RCC 7860 (cell line): Measurements from ENCODE around the gene CLEC16A.
"Not testable (repeated sequence)": the region's sequence is repeated elsewhere in the genome, so short reads cannot be mapped to it uniquely, and the experiment has no call there.

Experiments
- DNase-seq: peaks from one replicate; pipeline ENCODE4 v3.0.0-alpha.2; 2015; ENCODE audit warnings: low spot score
- FAIRE-seq: peaks from 2 replicates; lab custom pipeline; 2012; peaks lifted over from hg19 to GRCh38; lab: Jason Lieb, UNC

Gene CLEC16A

DNA sequence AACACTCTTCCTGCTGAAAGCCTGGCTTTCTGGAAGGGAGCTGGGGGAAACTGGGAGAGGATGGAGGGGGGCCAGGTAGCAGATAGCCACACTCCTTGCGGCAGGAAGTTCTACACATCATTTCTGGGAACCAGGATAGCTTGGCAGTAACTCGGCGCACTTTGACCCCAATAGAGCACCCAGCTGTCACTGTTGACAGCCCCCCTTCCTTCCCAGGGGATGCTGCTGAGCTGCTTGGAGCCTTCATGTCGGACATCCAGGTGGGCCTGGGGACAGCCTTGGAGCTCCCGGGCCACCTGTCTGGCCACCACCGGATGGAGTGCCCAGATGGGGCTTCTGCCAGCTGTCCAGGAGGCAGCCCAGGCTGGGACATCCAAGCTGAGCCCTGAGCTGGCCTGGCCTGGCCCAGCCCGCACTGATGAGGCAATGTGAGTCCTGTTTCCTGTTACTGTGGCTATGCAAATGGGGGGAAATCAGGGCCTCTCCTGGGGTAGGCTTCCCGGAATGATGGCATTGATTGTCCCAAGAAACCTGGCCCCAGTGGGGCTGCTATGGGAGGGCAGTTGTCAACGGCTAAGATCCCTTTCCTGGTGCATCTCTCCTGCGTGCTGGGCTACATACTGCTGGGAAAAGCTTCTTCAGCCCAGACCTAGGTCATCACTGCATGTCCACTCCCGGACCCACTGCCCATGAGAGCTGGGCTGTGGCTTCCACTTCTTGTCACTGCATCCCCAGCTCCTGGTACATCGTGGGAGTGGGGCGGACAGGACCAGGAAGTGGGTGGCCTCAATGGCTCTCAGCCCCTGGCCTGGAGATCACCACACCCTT is 261.6 kb downstream of the CLEC16A start:
- DNase-seq (no peak), FAIRE-seq (no peak)

DNA sequence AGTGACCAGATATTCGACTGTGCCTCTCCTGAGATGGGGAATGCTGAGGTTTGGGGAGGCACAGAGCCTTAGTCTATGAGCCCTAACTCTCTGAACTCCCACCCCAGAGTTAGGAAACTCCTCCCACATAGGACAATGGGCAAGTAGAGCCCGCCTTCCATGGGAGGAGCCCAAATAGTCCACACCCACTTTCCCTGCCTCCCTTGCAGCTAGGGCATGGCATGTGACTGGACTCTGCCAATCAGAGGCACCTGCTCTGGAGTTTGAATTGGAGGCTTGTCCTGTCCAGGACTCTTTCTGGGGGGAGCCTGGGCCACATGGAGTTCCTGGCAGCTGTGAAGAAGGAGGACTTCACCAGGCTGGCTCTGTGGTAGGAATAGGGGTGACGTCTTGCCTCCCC is 263.3 kb downstream of the CLEC16A start:
- no peak for DNase-seq
- FAIRE-seq, result no peak

DNA sequence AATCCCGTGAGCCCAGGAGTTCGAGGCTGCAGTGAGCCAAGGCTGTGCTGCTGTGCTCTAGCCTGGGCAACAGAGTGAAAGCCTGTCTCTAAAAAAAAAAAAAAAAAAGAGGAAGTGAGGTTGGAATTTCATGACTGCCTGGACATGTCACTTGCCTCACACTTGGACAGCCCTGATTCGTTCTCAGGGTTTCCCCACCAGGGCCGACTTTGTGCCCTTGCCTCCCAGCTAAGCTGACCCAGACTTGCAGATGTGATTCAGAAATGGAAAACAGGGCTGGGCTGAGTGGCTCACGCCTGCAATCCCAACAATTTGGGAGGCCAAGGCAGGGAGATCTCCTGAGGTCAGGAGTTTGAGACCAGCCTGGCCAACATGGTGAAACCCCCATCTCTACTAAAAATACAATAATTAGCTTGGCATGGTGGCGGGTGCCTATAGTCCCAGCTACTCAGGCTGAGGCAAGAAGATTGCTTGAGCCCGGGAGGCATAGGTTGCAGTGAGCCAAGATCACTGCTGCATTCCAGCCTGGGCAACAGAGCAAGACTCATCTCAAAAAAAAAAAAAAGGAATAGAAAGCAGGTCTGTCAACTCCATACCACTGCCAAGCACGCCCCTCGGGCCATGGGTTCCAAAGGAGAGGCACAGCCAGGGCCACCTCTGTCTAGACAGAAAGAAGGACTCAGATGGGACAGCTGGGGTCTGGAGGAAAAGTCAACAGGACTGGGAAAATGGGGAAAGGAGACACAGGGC is 264.7 kb downstream of the CLEC16A start:
- peak; percentile 36 for DNase-seq
- no peak for FAIRE-seq

DNA sequence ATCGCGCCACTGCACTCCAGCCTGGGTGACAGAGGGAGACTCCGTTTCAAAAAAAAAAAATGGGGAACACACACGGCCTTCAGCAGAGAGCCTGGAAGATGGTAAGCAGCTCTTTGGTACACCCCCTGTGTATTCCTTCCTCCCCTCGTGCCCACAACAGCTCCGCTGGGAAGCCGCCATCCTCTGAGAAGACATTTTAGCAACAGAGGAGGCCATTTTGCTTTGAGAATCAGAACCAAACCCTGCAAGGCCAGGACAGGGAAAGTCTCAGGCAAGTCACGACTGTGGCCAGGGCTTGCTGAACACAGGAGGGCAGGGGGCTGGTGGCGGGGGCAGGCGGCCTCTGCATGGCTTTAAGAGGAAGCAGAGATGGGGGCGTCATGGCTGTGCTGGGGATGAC is 265.9 kb downstream of the CLEC16A start:
- DNase-seq, result no peak
- no peak for FAIRE-seq

GRCh38 chr16:11211061-11211976 is 267.0 kb downstream of the CLEC16A start:
- FAIRE-seq, result no peak
- no peak for DNase-seq

DNA sequence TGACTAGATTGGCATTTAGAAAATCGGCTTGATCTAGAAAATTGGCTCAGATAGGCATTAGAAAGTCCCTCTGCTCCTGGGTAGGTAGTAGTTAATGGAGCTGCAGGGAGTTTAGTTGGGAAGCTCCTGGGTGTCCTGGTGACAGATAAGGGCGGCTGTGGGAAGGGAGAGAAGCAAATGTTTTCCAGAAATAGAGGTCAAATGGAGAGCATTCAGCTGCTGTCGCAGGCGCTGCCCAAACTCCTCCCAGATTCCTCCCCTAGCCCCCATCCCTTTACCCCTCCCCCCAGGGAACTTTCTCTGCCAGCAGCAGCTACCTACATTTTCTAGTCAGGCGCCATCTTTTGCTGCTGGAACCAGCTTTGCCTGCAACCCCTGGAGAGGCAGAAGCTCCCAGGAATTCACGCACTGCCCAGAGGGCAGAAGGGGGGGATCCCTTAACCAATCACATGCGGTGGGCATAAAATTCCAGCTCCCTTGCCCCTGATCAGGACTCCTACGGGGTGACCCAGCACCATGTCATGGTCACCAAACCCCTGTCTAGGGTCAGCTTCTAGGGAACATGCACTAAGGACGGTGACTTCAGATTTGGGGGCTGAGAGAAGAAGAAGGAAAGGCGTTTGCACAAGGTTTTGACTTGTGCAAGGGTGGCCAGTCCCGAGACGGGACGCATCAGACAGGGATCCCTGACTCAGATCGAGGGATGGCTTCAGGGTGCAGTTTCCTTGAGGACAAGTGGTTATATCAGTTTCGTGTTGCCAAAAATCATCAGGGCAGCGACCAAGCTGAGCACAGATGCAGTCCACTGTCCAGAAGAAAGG is 267.8 kb downstream of the CLEC16A start:
- FAIRE-seq, result no peak
- no peak for DNase-seq

GRCh38 chr16:11212798-11213196 is 268.4 kb downstream of the CLEC16A start:
- DNase-seq, result no peak
- FAIRE-seq, result no peak

DNA sequence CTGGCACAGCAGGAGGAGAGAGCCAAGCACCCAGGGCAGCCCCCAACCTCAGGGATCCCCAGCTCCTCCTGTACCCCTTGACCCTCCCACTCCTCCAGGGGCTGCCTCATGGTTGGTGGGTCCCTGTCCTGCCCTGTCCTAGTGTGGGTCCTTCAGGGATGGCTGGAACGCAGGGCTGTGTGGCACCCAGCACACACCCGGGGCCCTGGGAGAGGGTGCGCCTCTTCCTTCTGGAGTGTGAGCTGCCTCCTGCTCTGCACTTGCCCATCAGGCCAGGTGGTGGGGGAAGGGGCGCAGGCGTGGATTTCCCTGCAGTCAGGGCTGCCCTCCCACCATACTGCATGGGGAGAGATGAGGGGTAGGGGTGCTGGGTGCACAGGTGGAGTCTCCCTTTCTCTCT is 269.0 kb downstream of the CLEC16A start:
- FAIRE-seq (no peak), DNase-seq (no peak)

GRCh38 chr16:11213799-11214198 is 269.4 kb downstream of the CLEC16A start:
- FAIRE-seq, result no peak
- DNase-seq, result no peak

DNA sequence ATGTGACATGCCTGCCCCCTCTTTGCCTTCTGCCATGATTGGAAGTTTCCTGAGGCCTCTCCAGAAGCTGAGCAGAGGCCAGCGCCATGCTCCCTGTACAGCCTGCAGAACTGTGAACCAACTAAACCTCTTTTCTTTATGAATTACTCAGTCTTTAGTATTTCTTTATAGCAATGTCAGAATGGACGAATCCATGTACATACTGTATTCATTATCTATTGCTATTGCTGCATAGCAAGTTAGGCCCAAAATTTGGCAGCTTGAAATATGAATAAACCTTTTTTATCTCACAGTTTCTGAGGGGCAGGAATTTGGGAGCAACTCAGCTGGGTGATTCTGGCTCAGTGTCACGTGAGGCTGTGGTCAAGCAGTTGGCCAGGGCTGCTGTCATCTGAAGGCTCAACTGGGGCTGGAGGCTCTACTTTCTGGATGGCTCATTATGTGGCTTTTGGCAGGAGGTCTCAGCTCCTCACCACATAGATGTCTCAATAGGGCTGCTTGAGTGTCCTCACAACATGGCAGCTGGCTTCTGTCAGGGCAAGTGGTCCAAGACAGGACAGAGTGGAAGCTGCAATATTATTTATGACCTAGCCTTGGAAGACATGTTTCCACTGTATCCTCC is 271.7 kb downstream of the CLEC16A start:
- FAIRE-seq, result no peak
- no peak for DNase-seq

- DNase-seq, result no peak
- no peak for FAIRE-seq
Observed at GRCh38 chr16:11217651-11218603, 273.6 kb downstream of the CLEC16A start.

DNA sequence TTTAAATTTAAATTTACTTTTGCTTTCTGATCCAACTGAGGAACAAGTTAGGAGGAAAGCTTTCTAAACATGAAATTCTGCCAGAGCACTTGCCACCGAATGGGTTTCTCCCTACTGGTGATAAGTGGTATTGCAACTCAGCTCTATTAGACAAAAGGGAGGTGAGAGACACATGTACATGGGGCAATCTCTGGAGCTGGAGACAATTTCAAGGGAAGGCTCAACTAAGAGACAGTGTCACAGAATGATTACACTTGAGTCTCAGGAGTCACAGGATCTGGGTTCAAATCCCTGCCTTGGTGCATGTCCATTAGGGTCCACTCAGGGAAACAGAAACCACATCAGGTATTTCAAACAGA is 274.2 kb downstream of the CLEC16A start:
- DNase-seq, result no peak

DNA sequence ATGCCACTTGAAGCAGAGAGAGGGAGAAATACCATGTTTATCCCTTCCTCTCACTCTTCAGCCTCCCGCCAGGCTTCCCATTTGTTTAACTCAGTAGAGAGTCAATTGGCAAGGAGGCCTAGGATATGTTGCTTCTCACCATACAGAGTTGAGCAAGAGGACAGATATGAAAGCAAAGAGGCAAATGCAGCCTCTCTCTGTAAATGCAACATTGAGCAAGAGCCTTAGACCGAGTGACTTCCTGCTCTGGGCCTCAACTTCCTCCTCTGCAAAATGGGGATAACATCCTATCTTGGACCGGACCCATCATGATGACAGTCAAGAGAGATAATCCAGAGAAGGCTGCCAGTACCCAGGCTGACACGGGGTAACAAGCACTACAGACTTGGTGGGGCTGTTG is 274.8 kb downstream of the CLEC16A start:
- DNase-seq, result no peak
- FAIRE-seq, result no peak

More for the DNA sequence above, 274.2 kb downstream of the CLEC16A start:
- FAIRE-seq, result no peak

- not testable (repeated sequence) for FAIRE-seq, DNase-seq
Observed at GRCh38 chr16:11220507-11220906, 276.1 kb downstream of the CLEC16A start.

GRCh38 chr16:11224096-11224893 is 279.9 kb downstream of the CLEC16A start:
- FAIRE-seq (no peak), DNase-seq (no peak)

GRCh38 chr16:11224894-11225676 is 280.7 kb downstream of the CLEC16A start:
- DNase-seq, result no peak
- FAIRE-seq, result no peak
